NB4 (cell line): Measurements from ENCODE around the gene PMEL.
"Not testable (repeated sequence)": the region's sequence is repeated elsewhere in the genome, so short reads cannot be mapped to it uniquely, and the experiment has no call there.

Experiments used
- POLR2A ChIP-seq: IDR thresholded peaks from 2 replicates; pipeline ENCODE4 v1.6.1; 2011; ENCODE audit warnings: mild to moderate bottlenecking; ENCODE audit not compliant: insufficient read length; ENCODE audit errors: extremely low read depth
- TF ChIP-seq, protein P1 (sequence below): IDR thresholded peaks from one replicate; pipeline ENCODE4 v1.5.1; 2012; ENCODE audit warnings: low read depth, low read length
- TF ChIP-seq, protein P2 (sequence below): IDR thresholded peaks from 2 replicates; pipeline ENCODE4 v1.6.1; 2011; ENCODE audit warnings: low read depth, low read length

DNA sequence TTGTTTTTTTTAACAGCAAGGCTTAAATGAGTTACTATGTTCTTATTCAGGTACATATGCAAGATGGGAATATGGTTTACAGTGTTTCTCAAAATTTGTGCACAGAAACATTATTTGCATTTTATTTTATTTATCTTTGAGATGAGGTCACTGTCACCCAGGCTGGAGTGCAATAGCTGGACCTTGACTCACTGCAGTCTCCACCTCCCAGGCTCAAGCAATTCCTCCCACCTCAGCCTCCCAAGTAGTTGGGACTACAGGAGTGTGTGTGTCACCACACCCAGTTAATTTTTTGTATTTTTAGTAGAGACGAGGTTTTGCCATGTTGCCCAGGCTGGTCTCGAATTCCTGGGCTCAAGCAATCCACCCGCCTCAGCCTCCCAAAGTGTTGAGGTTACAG lies 46.8 kb downstream of the PMEL start:
- not testable (repeated sequence) for TF ChIP-seq POLR2A
- TF ChIP-seq, protein P1, sequence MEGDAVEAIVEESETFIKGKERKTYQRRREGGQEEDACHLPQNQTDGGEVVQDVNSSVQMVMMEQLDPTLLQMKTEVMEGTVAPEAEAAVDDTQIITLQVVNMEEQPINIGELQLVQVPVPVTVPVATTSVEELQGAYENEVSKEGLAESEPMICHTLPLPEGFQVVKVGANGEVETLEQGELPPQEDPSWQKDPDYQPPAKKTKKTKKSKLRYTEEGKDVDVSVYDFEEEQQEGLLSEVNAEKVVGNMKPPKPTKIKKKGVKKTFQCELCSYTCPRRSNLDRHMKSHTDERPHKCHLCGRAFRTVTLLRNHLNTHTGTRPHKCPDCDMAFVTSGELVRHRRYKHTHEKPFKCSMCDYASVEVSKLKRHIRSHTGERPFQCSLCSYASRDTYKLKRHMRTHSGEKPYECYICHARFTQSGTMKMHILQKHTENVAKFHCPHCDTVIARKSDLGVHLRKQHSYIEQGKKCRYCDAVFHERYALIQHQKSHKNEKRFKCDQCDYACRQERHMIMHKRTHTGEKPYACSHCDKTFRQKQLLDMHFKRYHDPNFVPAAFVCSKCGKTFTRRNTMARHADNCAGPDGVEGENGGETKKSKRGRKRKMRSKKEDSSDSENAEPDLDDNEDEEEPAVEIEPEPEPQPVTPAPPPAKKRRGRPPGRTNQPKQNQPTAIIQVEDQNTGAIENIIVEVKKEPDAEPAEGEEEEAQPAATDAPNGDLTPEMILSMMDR = not testable (repeated sequence)
- TF ChIP-seq, protein P2, sequence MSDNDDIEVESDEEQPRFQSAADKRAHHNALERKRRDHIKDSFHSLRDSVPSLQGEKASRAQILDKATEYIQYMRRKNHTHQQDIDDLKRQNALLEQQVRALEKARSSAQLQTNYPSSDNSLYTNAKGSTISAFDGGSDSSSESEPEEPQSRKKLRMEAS = not testable (repeated sequence)
